Spleen (tissue), 11 donors: ENCODE measurements around the gene PEF1. TPM values are rescaled to one million over a fixed set of nuclear protein-coding genes. Genes with fewer than 3 reads are reported as not detected.

Experiments
- DNase-seq: peaks from one replicate; pipeline ENCODE4 v3.0.0-alpha.2; 2020
- H3K27ac ChIP-seq, 8 donors: fragments of 200-600 bp; sonication (generic) in 7 of 8; 1 replicate in 4 of 8; 2 replicates in 4 of 8; pipeline versions ENCODE4 v1.5.0 to v1.8.0; 2016 to 2021; ENCODE audit warnings: inconsistent platforms in 4 of 8, mild to moderate bottlenecking in 4 of 8, moderate library complexity in 1 of 8
- H3K27me3 ChIP-seq, 7 donors: fragments of 200-600 bp; sonication (generic) in 6 of 7; replicated peaks in 1 of 7; 1 replicate in 4 of 7; 2 replicates in 3 of 7; pipeline versions ENCODE4 v1.5.0 to v1.8.0; 2016 to 2021; ENCODE audit warnings: inconsistent platforms in 3 of 7, mild to moderate bottlenecking in 1 of 7
- H3K36me3 ChIP-seq, 6 donors: fragments of 200-600 bp; sonication (generic) in 5 of 6; 1 replicate in 4 of 6; 2 replicates in 2 of 6; pipeline versions ENCODE4 v1.5.0 to v1.8.0; 2016 to 2021; ENCODE audit warnings: inconsistent platforms in 2 of 6
- H3K4me1 ChIP-seq, 6 donors: fragments of 200-600 bp; sonication (generic) in 5 of 6; 1 replicate in 3 of 6; 2 replicates in 3 of 6; pipeline versions ENCODE4 v1.5.0 to v1.8.0; 2016 to 2021; ENCODE audit warnings: inconsistent platforms in 3 of 6
- H3K4me3 ChIP-seq, 8 donors: fragments of 200-600 bp; sonication (generic) in 7 of 8; 1 replicate in 4 of 8; 2 replicates in 4 of 8; pipeline versions ENCODE4 v1.5.0 to v1.8.0; 2016 to 2021; ENCODE audit warnings: inconsistent platforms in 4 of 8, mild to moderate bottlenecking in 4 of 8, moderate library complexity in 2 of 8
- H3K9me3 ChIP-seq, 8 donors: fragments of 200-600 bp; sonication (generic) in 7 of 8; 1 replicate in 4 of 8; 2 replicates in 4 of 8; pipeline versions ENCODE4 v1.5.0 to v1.8.0; 2016 to 2021; ENCODE audit warnings: inconsistent platforms in 4 of 8
- CTCF ChIP-seq, 11 experiments: fragments of 200-600 bp in 7 of 11; fragments of 450-650 bp in 4 of 11; sonication (generic) in 4 of 11; IDR thresholded peaks in 8 of 11; conservative IDR thresholded peaks in 3 of 11; 1 replicate in 7 of 11; 2 replicates in 4 of 11; pipeline versions ENCODE4 v1.4.0 to v1.8.0; 2016 to 2021; ENCODE audit warnings: antibody characterized with exemption in 11 of 11, inconsistent platforms in 4 of 11, mild to moderate bottlenecking in 1 of 11
- POLR2A ChIP-seq, 3 donors: fragments of 450-650 bp; IDR thresholded peaks; one replicate each; pipeline ENCODE4 v1.5.1; 2017; ENCODE audit warnings: antibody characterized with exemption in 3 of 3, mild to moderate bottlenecking in 1 of 3
- POLR2AphosphoS5 ChIP-seq, 3 donors: sonication (generic); formaldehyde crosslinking; IDR thresholded peaks; one replicate each; pipeline ENCODE4 v1.5.1; 2017; ENCODE audit warnings: antibody characterized with exemption in 3 of 3
- WGBS, 5 donors: extraction: QIAGEN DNeasy Blood & Tissue Kit in 3 of 5; methylation state at CpG; one replicate each; pipeline versions ENCODE4 v1.1.5 to v1.1.7; 2013 to 2018; 5-methylcytosine and 5-hydroxymethylcytosine counted together
- intact Hi-C: fragments of 100-400 bp; cut with DNase I; formaldehyde crosslinking; loops from one replicate; pipeline ENCODE4 v1.15.0; 2023; ENCODE audit warnings: low total_unique reads
- polyA plus RNA-seq, 3 donors: library from polyadenylated mRNA; stranded (reverse); fragments of 200-250 nt; gene quantifications; one replicate each; pipeline ENCODE4 v1.2.1, GENCODE V29; 2013
- total RNA-seq, 7 donors: library from RNA; depleted of rRNA in 3 of 7; stranded (reverse); fragments of >200 nt in 3 of 7; fragmentation: NEBNext Ultra II Directional in 4 of 7; extraction: Animal tissue kit (Norgen Biotek cat#: 25700) in 4 of 7; gene quantifications; one replicate each; pipeline versions ENCODE4 v1.1.0 to v1.2.1, GENCODE V29; 2016 to 2021
- donor health status: healthy with polysubstance abuse.
- donor health status: DM: no; HTN: no; CAD: no; lungs with moderate emphysema.
- donor health status: DM: no; HTN: no; CAD: no.
- donor health status: Bipolar disorder and iron deficiency.
- donor health status: healthy.
- donor health status: DM: no; HTN: no; CAD: no.
- donor health status: DM: yes; HTN: yes; CAD: no.

PEF1 gene
- total and polyA plus RNA-seq, 10 donors: 46.5 to 73.4 (median 55.7) TPM

GRCh38 chr1:31681415-31681814 is 36.7 kb upstream of the PEF1 start:
- Histone ChIP-seq H3K9me3 (no peaks in the 10 kb centered on the region), H3K27me3 (peaks cover 0 to 44% (median 3%) of the 10 kb centered on the region in 7 donors), H3K36me3 (no peaks in the 10 kb centered on the region), H3K27ac (no peak overlapping the region), H3K4me1 (no peaks in the 10 kb centered on the region), H3K4me3 (no peak overlapping the region)
- DNase-seq: no peak
- TF ChIP-seq CTCF (IDR thresholded peaks at IDR 0.05 in 8 of 11, conservative IDR thresholded peaks at IDR 0.05 in 3 of 11): no peak
- TF ChIP-seq POLR2AphosphoS5 (IDR thresholded peaks at IDR 0.05): no peak
- no peak for TF ChIP-seq POLR2A (IDR thresholded peaks at IDR 0.05)
- intact Hi-C loops: no loop called here
- 64 to 77% (median 71%) methylated on average over 9 of the region's 9 CpGs for WGBS, 5 donors

- no peak overlapping the region for H3K4me3 ChIP-seq
- no peak for TF ChIP-seq CTCF (IDR thresholded peaks at IDR 0.05 in 8 of 11, conservative IDR thresholded peaks at IDR 0.05 in 3 of 11)
- TF ChIP-seq POLR2A (IDR thresholded peaks at IDR 0.05): no peak
- no peak for TF ChIP-seq POLR2AphosphoS5 (IDR thresholded peaks at IDR 0.05)
- peaks cover 0 to 29% (median 0%) of the 10 kb centered on the region in 7 donors for H3K27me3 ChIP-seq
- no peak overlapping the region for H3K27ac ChIP-seq
- no peaks in the 10 kb centered on the region for H3K36me3 ChIP-seq
- intact Hi-C loops: no loop called here
- no peaks in the 10 kb centered on the region for H3K9me3 ChIP-seq
- H3K4me1 ChIP-seq: no peaks in the 10 kb centered on the region
- WGBS, 5 donors: 78 to 91% (median 82%) methylated on average over 18 to 23 of the region's 23 CpGs
- DNase-seq: no peak
Observed at GRCh38 chr1:31679676-31680230, 35.1 kb upstream of the PEF1 start.

- Histone ChIP-seq H3K27me3 (peaks cover 0 to 23% (median 0%) of the 10 kb centered on the region in 7 donors), H3K36me3 (no peaks in the 10 kb centered on the region), H3K4me1 (no peaks in the 10 kb centered on the region), H3K27ac (no peak overlapping the region), H3K9me3 (no peaks in the 10 kb centered on the region), H3K4me3 (no peak overlapping the region)
- no peak for DNase-seq
- intact Hi-C loops: no loop called here
- 40 to 48% (median 44%) methylated on average over 2 of the region's 2 CpGs for WGBS, 5 donors
- TF ChIP-seq CTCF (IDR thresholded peaks at IDR 0.05 in 8 of 11, conservative IDR thresholded peaks at IDR 0.05 in 3 of 11): no peak
- no peak for TF ChIP-seq POLR2AphosphoS5 (IDR thresholded peaks at IDR 0.05)
- no peak for TF ChIP-seq POLR2A (IDR thresholded peaks at IDR 0.05)
Observed at GRCh38 chr1:31679091-31679490, 34.4 kb upstream of the PEF1 start.

GRCh38 chr1:31678681-31679080 is 34.0 kb upstream of the PEF1 start:
- Histone ChIP-seq H3K27ac (no peak overlapping the region), H3K27me3 (peaks cover 0 to 19% (median 0%) of the 10 kb centered on the region in 7 donors), H3K4me3 (no peak overlapping the region), H3K9me3 (no peaks in the 10 kb centered on the region), H3K36me3 (no peaks in the 10 kb centered on the region), H3K4me1 (no peaks in the 10 kb centered on the region)
- TF ChIP-seq CTCF (IDR thresholded peaks at IDR 0.05 in 8 of 11, conservative IDR thresholded peaks at IDR 0.05 in 3 of 11) (no peak), POLR2A (IDR thresholded peaks at IDR 0.05) (no peak), POLR2AphosphoS5 (IDR thresholded peaks at IDR 0.05) (no peak)
- DNase-seq: no peak
- 85 to 94% (median 93%) methylated on average over 4 of the region's 4 CpGs for WGBS, 5 donors
- intact Hi-C loops: no loop called here
